ENCODE data around the gene NR2C1.

GRCh38 chr12:95089462-95089861 is 16.0 kb upstream of the NR2C1 start:
- no peak for TF ChIP-seq CTCF (IDR thresholded peaks at IDR 0.05)
- no peak for TF ChIP-seq POLR2A (IDR thresholded peaks at IDR 0.05)

Data from body of pancreas (tissue), 4 donors.